Measurements from ENCODE around the gene TRABD. TPM values are rescaled to one million over a fixed set of nuclear protein-coding genes. Genes with fewer than 3 reads are reported as not detected.

TRABD gene
- total RNA-seq, 1 experiment from 2014 or later = 55.7 TPM

DNA sequence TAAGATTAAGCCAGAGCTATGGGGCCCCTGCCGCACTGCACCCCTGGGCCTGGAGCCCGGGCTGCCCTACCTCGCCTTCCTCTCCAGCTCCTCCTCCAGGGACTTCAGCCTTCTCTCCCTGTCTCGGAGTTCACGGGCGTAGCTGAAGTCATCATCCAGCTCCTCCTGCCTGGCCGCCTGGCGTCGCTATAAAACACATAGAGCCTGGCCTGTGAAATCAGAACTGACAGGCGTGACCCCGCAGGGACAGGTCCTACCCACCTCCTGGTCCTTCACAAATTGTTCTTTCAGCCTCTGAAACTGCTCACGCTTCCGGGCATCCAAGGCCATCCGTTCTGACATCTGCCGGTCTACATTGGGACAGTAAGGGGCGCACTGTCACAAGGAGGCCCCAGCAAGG, 38.4 kb downstream of the TRABD start:
- ChIA-PET POLR2A (interaction anchor here (0.6 kb wide), 1 partner anchor 19 kb away, joined by 3 read pairs; no protein-coding TSS in a partner anchor), CTCF (no interaction called here)
- Histone ChIP-seq H3K27me3 (ENCODE audit: control insufficient read depth, insufficient read depth, low read length) (no peaks in the 10 kb centered on the region), H3K4me1 (ENCODE audit: control insufficient read depth, insufficient read depth, low read length) (no peaks in the 10 kb centered on the region), H3K36me3 (ENCODE audit: control insufficient read depth, insufficient read depth, low read length) (no peaks in the 10 kb centered on the region), H3K27ac (ENCODE audit: low read length) (no peak overlapping the region), H3K4me3 (ENCODE audit: low read depth in 2 of 2, low read length in 2 of 2) (no peak overlapping the region), H3K9me3 (ENCODE audit: control insufficient read depth, insufficient read depth, low read depth, low read length) (no peaks in the 10 kb centered on the region)
- in situ Hi-C loops (cut with HindIII; ENCODE audit: low pct_unique_long_range_greater_than_20kb, low sequenced_read_pairs) = no loop called here
- ATAC-seq = no peak
- BruUV-seq (replicated peaks) = no TSS peak
- intact Hi-C loops (cut with micrococcal nuclease; ENCODE audit: unreplicated experiment) = no loop called here
- no peak for DNase-seq (ENCODE audit: low read depth, low spot score)
- TF ChIP-seq, protein P1, sequence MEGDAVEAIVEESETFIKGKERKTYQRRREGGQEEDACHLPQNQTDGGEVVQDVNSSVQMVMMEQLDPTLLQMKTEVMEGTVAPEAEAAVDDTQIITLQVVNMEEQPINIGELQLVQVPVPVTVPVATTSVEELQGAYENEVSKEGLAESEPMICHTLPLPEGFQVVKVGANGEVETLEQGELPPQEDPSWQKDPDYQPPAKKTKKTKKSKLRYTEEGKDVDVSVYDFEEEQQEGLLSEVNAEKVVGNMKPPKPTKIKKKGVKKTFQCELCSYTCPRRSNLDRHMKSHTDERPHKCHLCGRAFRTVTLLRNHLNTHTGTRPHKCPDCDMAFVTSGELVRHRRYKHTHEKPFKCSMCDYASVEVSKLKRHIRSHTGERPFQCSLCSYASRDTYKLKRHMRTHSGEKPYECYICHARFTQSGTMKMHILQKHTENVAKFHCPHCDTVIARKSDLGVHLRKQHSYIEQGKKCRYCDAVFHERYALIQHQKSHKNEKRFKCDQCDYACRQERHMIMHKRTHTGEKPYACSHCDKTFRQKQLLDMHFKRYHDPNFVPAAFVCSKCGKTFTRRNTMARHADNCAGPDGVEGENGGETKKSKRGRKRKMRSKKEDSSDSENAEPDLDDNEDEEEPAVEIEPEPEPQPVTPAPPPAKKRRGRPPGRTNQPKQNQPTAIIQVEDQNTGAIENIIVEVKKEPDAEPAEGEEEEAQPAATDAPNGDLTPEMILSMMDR (IDR thresholded peaks at IDR 0.05) = no peak
- TF ChIP-seq TCF7L2 (IDR thresholded peaks at IDR 0.05; ENCODE audit: low read depth, low read length) = no peak
- no peak for TF ChIP-seq SIN3A (IDR thresholded peaks at IDR 0.05; ENCODE audit: borderline replicate concordance, insufficient read depth, low read depth, low read length)
- TF ChIP-seq POLR2AphosphoS5 (IDR thresholded peaks at IDR 0.05; ENCODE audit: low read depth, low read length) = no peak
- TF ChIP-seq, protein P2, sequence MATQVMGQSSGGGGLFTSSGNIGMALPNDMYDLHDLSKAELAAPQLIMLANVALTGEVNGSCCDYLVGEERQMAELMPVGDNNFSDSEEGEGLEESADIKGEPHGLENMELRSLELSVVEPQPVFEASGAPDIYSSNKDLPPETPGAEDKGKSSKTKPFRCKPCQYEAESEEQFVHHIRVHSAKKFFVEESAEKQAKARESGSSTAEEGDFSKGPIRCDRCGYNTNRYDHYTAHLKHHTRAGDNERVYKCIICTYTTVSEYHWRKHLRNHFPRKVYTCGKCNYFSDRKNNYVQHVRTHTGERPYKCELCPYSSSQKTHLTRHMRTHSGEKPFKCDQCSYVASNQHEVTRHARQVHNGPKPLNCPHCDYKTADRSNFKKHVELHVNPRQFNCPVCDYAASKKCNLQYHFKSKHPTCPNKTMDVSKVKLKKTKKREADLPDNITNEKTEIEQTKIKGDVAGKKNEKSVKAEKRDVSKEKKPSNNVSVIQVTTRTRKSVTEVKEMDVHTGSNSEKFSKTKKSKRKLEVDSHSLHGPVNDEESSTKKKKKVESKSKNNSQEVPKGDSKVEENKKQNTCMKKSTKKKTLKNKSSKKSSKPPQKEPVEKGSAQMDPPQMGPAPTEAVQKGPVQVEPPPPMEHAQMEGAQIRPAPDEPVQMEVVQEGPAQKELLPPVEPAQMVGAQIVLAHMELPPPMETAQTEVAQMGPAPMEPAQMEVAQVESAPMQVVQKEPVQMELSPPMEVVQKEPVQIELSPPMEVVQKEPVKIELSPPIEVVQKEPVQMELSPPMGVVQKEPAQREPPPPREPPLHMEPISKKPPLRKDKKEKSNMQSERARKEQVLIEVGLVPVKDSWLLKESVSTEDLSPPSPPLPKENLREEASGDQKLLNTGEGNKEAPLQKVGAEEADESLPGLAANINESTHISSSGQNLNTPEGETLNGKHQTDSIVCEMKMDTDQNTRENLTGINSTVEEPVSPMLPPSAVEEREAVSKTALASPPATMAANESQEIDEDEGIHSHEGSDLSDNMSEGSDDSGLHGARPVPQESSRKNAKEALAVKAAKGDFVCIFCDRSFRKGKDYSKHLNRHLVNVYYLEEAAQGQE (IDR thresholded peaks at IDR 0.05; ENCODE audit: insufficient read depth in 1 of 2, low read depth in 2 of 2, low read length in 1 of 2) = no peak

DNA sequence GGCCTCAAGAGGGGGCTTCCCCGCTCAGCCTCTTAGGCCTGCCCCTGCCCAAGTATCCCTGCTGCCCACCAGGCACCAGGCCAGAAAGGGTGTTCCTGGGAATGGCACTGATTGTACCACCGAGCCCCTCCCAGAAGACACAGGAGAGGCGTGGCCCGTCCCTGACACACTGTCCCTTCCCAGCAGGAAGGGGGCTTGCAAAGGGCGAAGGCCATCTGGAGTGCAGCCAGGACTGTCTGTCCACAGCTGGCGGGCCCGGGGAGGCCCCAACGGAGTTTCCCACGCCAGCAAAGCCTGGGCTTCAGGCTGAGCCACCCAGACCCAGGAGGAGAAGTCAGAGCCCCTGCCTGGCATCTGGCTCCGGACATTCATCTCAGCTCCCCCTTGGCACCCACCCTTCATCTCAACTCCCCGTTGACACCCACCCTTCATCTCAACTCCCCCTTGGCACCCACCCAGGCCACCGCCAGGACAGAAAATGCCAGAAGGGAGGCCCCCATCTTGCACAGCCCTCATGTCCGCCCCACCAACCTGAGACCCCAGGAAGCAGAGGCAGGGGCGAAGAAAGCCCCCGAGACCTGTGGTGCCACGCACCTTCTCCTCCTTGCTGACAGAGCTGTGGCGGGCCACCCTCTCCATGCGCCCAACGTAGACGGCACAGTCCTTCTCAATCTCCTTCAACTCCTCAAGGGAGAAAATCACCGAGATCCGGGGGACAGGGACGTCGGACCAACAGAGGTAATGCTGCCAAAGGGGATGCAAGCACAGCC, 39.7 kb downstream of the TRABD start:
- POLR2A ChIA-PET = interaction anchor here (0.7 kb wide), 1 partner anchor 415 kb away, joined by 3 read pairs; no protein-coding TSS in a partner anchor
- no peak for TF ChIP-seq SIN3A (IDR thresholded peaks at IDR 0.05; ENCODE audit: borderline replicate concordance, insufficient read depth, low read depth, low read length)
- no peak for TF ChIP-seq POLR2AphosphoS5 (IDR thresholded peaks at IDR 0.05; ENCODE audit: low read depth, low read length)
- TF ChIP-seq TCF7L2 (IDR thresholded peaks at IDR 0.05; ENCODE audit: low read depth, low read length) = no peak
- TF ChIP-seq, protein P2 (IDR thresholded peaks at IDR 0.05; ENCODE audit: insufficient read depth in 1 of 2, low read depth in 2 of 2, low read length in 1 of 2) = no peak
- TF ChIP-seq, protein P1 (IDR thresholded peaks at IDR 0.05) = no peak
- ATAC-seq (no peak), DNase-seq (ENCODE audit: low read depth, low spot score) (no peak)
- no peaks in the 10 kb centered on the region for H3K4me1 ChIP-seq (ENCODE audit: control insufficient read depth, insufficient read depth, low read length)
- H3K4me3 ChIP-seq (ENCODE audit: low read depth in 2 of 2, low read length in 2 of 2) = no peak overlapping the region
- no peaks in the 10 kb centered on the region for H3K9me3 ChIP-seq (ENCODE audit: control insufficient read depth, insufficient read depth, low read depth, low read length)
- intact Hi-C loops (cut with micrococcal nuclease; ENCODE audit: unreplicated experiment) = no loop called here
- CTCF ChIA-PET = no interaction called here
- BruUV-seq (replicated peaks) = no TSS peak
- no peak overlapping the region for H3K27ac ChIP-seq (ENCODE audit: low read length)
- in situ Hi-C loops (cut with HindIII; ENCODE audit: low pct_unique_long_range_greater_than_20kb, low sequenced_read_pairs) = no loop called here
- no peaks in the 10 kb centered on the region for H3K36me3 ChIP-seq (ENCODE audit: control insufficient read depth, insufficient read depth, low read length)
- H3K27me3 ChIP-seq (ENCODE audit: control insufficient read depth, insufficient read depth, low read length) = no peaks in the 10 kb centered on the region
